GM12878 (cell line): ENCODE data around the gene SMAD5. TPM values are rescaled to one million over a fixed set of nuclear protein-coding genes. Genes with fewer than 3 reads are reported as not detected.

Experiments used
- ATAC-seq: fragments of 200-7000 bp; cut with Tn5 transposase; 3 replicates; pipeline ENCODE4 v1.9.1; 2020; ENCODE audit warnings: mild to moderate bottlenecking, moderate library complexity
- BruUV-seq: library from RNA; stranded (reverse); fragments of 400-500 nt; replicated peaks from 2 replicates; lab custom pipeline; 2021; lab: Mats Ljungman, UMichigan
- CTCF ChIA-PET: fragments of 300-600 bp; sonication (Branson Sonifier 250); formaldehyde crosslinking; extraction: SDS; loops from one replicate; lab custom pipeline; 2021; ENCODE audit warnings: inconsistent platforms; lab: Yijun Ruan, JAX
- POLR2A ChIA-PET: fragments of 350-600 bp; formaldehyde crosslinking; extraction: SDS; loops from one replicate; lab custom pipeline; 2021; ENCODE audit warnings: inconsistent platforms; lab: Charles Lee
- RAD21 ChIA-PET: fragments of 300-600 bp; sonication (Branson Sonifier 250); formaldehyde crosslinking; loops from one replicate; lab custom pipeline; 2023; ENCODE audit warnings: antibody characterized with exemption; ENCODE audit not compliant: unreplicated experiment; lab: Charles Lee
- SMC1A ChIA-PET: fragments of 300-600 bp; sonication (Branson Sonifier 250); formaldehyde crosslinking; loops from one replicate; lab custom pipeline; 2023; ENCODE audit not compliant: unreplicated experiment, uncharacterized antibody; lab: Charles Lee
- DNase-seq: peaks from one replicate; pipeline ENCODE4 v3.0.0-alpha.2; 2011; ENCODE audit warnings: low read depth, low spot score
- FAIRE-seq: peaks from 3 replicates; lab custom pipeline; 2011; peaks lifted over from hg19 to GRCh38; lab: Jason Lieb, UNC
- H2AFZ ChIP-seq: 2 replicates; pipeline ENCODE4 v1.6.0; 2011; ENCODE audit warnings: low read depth, low read length, control low read depth; ENCODE audit not compliant: control insufficient read depth
- H3K27ac ChIP-seq: 2 replicates; pipeline ENCODE4 v1.5.1; 2011; ENCODE audit warnings: control low read depth; ENCODE audit not compliant: control insufficient read depth, insufficient read depth
- H3K27me3 ChIP-seq, 2 experiments: replicated peaks in 1 of 2; 2 replicates each; pipeline versions ENCODE4 v1.6.0 to v1.6.1; 2011; ENCODE audit warnings: low read length in 1 of 2; ENCODE audit not compliant: control insufficient read depth in 2 of 2, insufficient read depth in 2 of 2
- H3K36me3 ChIP-seq, 2 experiments: 2 replicates each; pipeline ENCODE4 v1.5.1; 2011; ENCODE audit warnings: low read length in 1 of 2; ENCODE audit not compliant: control insufficient read depth in 2 of 2, insufficient read depth in 2 of 2
- H3K4me1 ChIP-seq: 2 replicates; pipeline ENCODE4 v1.6.1; 2011; ENCODE audit warnings: mild to moderate bottlenecking, low read length, moderate library complexity, mixed read lengths; ENCODE audit not compliant: control insufficient read depth, insufficient read depth
- H3K4me2 ChIP-seq: 2 replicates; pipeline ENCODE4 v1.6.0; 2011; ENCODE audit warnings: control low read depth; ENCODE audit not compliant: control insufficient read depth, insufficient read depth
- H3K4me3 ChIP-seq: fragments of 200-600 bp; sonication (generic); 2 replicates; pipeline ENCODE4 v1.5.1; 2016
- H3K79me2 ChIP-seq: 2 replicates; pipeline ENCODE4 v1.6.0; 2011; ENCODE audit warnings: low read length; ENCODE audit not compliant: control insufficient read depth, insufficient read depth
- H3K9ac ChIP-seq: 2 replicates; pipeline ENCODE4 v1.8.0; 2011; ENCODE audit warnings: low read length, control low read depth, mixed read lengths; ENCODE audit not compliant: control insufficient read depth, insufficient read depth
- H3K9me3 ChIP-seq: replicated peaks from 3 replicates; pipeline ENCODE4 v1.5.1; 2011; ENCODE audit warnings: mild to moderate bottlenecking, low read length; ENCODE audit not compliant: control insufficient read depth, insufficient read depth
- H4K20me1 ChIP-seq: 2 replicates; pipeline ENCODE4 v1.6.0; 2011; ENCODE audit not compliant: control insufficient read depth, insufficient read depth
- CTCF ChIP-seq, 3 experiments: IDR thresholded peaks in 2 of 3; conservative IDR thresholded peaks in 1 of 3; 2 replicates each; pipeline ENCODE4 v1.5.1; 2011; ENCODE audit warnings: low read depth in 3 of 3, low read length in 3 of 3, mild to moderate bottlenecking in 3 of 3, control low read depth in 2 of 3, moderate library complexity in 2 of 3, inconsistent platforms in 1 of 3, mixed read lengths in 1 of 3; ENCODE audit not compliant: control insufficient read depth in 2 of 3, insufficient read depth in 1 of 3; ENCODE audit errors: extremely low read depth in 1 of 3
- EGR1 ChIP-seq, 2 experiments: IDR thresholded peaks; 1 replicate in 1 of 2; 2 replicates in 1 of 2; pipeline ENCODE4 v1.6.1; 2011 to 2012; ENCODE audit warnings: low read depth in 2 of 2, low read length in 2 of 2, borderline replicate concordance in 1 of 2, mild to moderate bottlenecking in 1 of 2, moderate library complexity in 1 of 2
- GATAD2B ChIP-seq: fragments of 450-650 bp; conservative IDR thresholded peaks from 2 replicates; pipeline ENCODE4 v1.6.1; 2017; ENCODE audit warnings: low read depth, mild to moderate bottlenecking, moderate library complexity
- HCFC1 ChIP-seq: fragments of 150-350 bp; IDR thresholded peaks from 2 replicates; pipeline ENCODE4 v1.6.1; 2014; ENCODE audit warnings: low read length
- IRF5 ChIP-seq: fragments of 450-650 bp; IDR thresholded peaks from 2 replicates; pipeline ENCODE4 v1.6.1; 2017; ENCODE audit warnings: borderline replicate concordance
- NRF1 ChIP-seq: conservative IDR thresholded peaks from 2 replicates; pipeline ENCODE4 v1.6.1; 2011; ENCODE audit warnings: mild to moderate bottlenecking, low read depth, low read length, improper control_type of control experiment
- PAX5 ChIP-seq: IDR thresholded peaks from 2 replicates; pipeline ENCODE4 v1.6.1; 2011; ENCODE audit warnings: low read depth, low read length, borderline replicate concordance
- RFX5 ChIP-seq: IDR thresholded peaks from 2 replicates; pipeline ENCODE4 v1.6.1; 2011; ENCODE audit warnings: low read depth, low read length, improper control_type of control experiment
- SMAD1 ChIP-seq: fragments of 450-650 bp; IDR thresholded peaks from 2 replicates; pipeline ENCODE4 v1.6.1; 2018; ENCODE audit warnings: mild to moderate bottlenecking, low read depth; ENCODE audit not compliant: partially characterized antibody
- SMARCA5 ChIP-seq: fragments of 450-650 bp; IDR thresholded peaks from 2 replicates; pipeline ENCODE4 v1.6.1; 2017; ENCODE audit warnings: mild to moderate bottlenecking
- WGBS: methylation state at CpG from one replicate; pipeline ENCODE4 v1.1.6; 2016; ENCODE audit warnings: low lambda C conversion rate; ENCODE audit not compliant: insufficient replicate concordance, insufficient coverage; ENCODE audit errors: missing lambda C conversion rate; 5-methylcytosine and 5-hydroxymethylcytosine counted together
- in situ Hi-C: fragments of 300-500 bp; cut with MboI; formaldehyde crosslinking; loops from 9 replicates; pipeline ENCODE4 v1.14.3; 2018; ENCODE audit warnings: mixed read lengths
- intact Hi-C: fragments of 100-400 bp; cut with micrococcal nuclease; formaldehyde crosslinking; loops from one replicate; pipeline ENCODE4 v1.14.2; 2022; ENCODE audit not compliant: unreplicated experiment
- polyA plus RNA-seq, 11 experiments: library from polyadenylated mRNA; depleted of rRNA in 4 of 11; unstranded in 6 of 11; stranded (reverse) in 5 of 11; fragments of >200 nt; fragmentation: Nextera tagmentation in 4 of 11; fragmentation: Illumina TruSeq in 1 of 11; extraction: Ambion mirVana in 4 of 11; extraction: Trizol in 1 of 11; gene quantifications; 1 replicate in 1 of 11; 2 replicates in 10 of 11; pipeline versions ENCODE4 v1.2.1 to v1.2.3, GENCODE V29; 2011 to 2016; ENCODE audit warnings: inconsistent platforms in 2 of 11, missing spikeins in 2 of 11, low read depth in 1 of 11
- total RNA-seq, 4 experiments: library from RNA; depleted of rRNA in 3 of 4; stranded (reverse); fragments of >200 nt in 3 of 4; fragmentation: Illumina TruSeq in 1 of 4; extraction: Trizol in 1 of 4; gene quantifications; 2 replicates each; pipeline versions ENCODE4 v1.2.1 to v1.2.3, GENCODE V29; 2013 to 2021

The SMAD5 gene
- total and polyA plus RNA-seq, 10 of the 15 experiments (the other 5 are each of a cell fraction or from before 2014, with no cell fraction given), result 3.6 to 40.6 (median 11.7) TPM

- ChIA-PET RAD21 (interaction anchor here (1.1 kb wide), 1 partner anchor 16 kb away, joined by 3 read pairs; no protein-coding TSS in a partner anchor), SMC1A (interaction anchor here (0.7 to 1.5 kb wide), 3 partner anchors 35 to 232 kb away, joined by 3 to 4 read pairs (median 3); no protein-coding TSS in a partner anchor), POLR2A (no interaction called here), CTCF (interaction anchor here (1.3 kb wide), 1 partner anchor 14 kb away, joined by 3 read pairs; no protein-coding TSS in a partner anchor)
- H3K79me2 ChIP-seq, result no peaks in the 10 kb centered on the region
- ATAC-seq (no peak), DNase-seq (no peak), FAIRE-seq (no peak)
- intact Hi-C loops, result no loop called here
- no peak overlapping the region for H3K4me3 ChIP-seq
- H3K27ac ChIP-seq, result no peak overlapping the region
- no peak overlapping the region for H3K9ac ChIP-seq
- in situ Hi-C loops, result no loop called here
- H3K27me3 ChIP-seq, result peaks cover 0 to 3% of the 10 kb centered on the region in 2 experiments; a peak in 2 of 4 replicates
- no peaks in the 10 kb centered on the region for H3K36me3 ChIP-seq
- no TSS peak for BruUV-seq
- no peak overlapping the region for H3K4me2 ChIP-seq
- no peak for TF ChIP-seq RFX5
- TF ChIP-seq SMARCA5, result no peak
- no peak for TF ChIP-seq GATAD2B
- no peak for TF ChIP-seq HCFC1
- TF ChIP-seq PAX5, result no peak
- no peak for TF ChIP-seq EGR1 (IDR thresholded peaks at IDR 0.05; ENCODE audit: borderline replicate concordance in 1 of 2, low read depth in 2 of 2, low read length in 2 of 2)
- no peak for TF ChIP-seq IRF5
- TF ChIP-seq SMAD1, result no peak
- TF ChIP-seq NRF1, result no peak
- TF ChIP-seq CTCF (IDR thresholded peaks at IDR 0.05 in 2 of 3, conservative IDR thresholded peaks at IDR 0.05 in 1 of 3; ENCODE audit: control insufficient read depth in 2 of 3, extremely low read depth in 1 of 3, insufficient read depth in 1 of 3, low read depth in 3 of 3, low read length in 3 of 3), result no peak
- 53% methylated on average over 14 of the region's 14 CpGs for WGBS
- H2AFZ ChIP-seq, result no peak overlapping the region
- H3K9me3 ChIP-seq, result no peaks in the 10 kb centered on the region
- no peaks in the 10 kb centered on the region; the same call in 1 of the 2 replicates for H4K20me1 ChIP-seq
- no peaks in the 10 kb centered on the region for H3K4me1 ChIP-seq
Observed at GRCh38 chr5:136209346-136209910, 76.8 kb downstream of the SMAD5 start.
